Activated B cell treated with CpG ODN at 0.5 μM for 24 hours (primary cell): Measurements from ENCODE around the gene CCDC6. TPM values are rescaled to one million over a fixed set of nuclear protein-coding genes. Genes with fewer than 3 reads are reported as not detected.

Experiments used
- ATAC-seq: fragments of 200-7000 bp; cut with Tn5 transposase; one replicate; pipeline ENCODE4 v1.10.0; 2021; ENCODE audit warnings: low read depth, mild to moderate bottlenecking, moderate library complexity
- CTCF ChIA-PET: fragments of 350-600 bp; sonication (Branson Sonifier 250); formaldehyde crosslinking; loops from one replicate; lab custom pipeline; 2021; ENCODE audit warnings: antibody characterized with exemption; lab: Charles Lee
- POLR2A ChIA-PET: fragments of 350-600 bp; sonication (Branson Sonifier 250); formaldehyde crosslinking; loops from one replicate; lab custom pipeline; 2021; ENCODE audit warnings: antibody characterized with exemption; lab: Charles Lee
- DNase-seq: peaks from one replicate; pipeline ENCODE4 v3.0.0; 2022
- H3K27ac Mint-ChIP-seq: one replicate; pipeline ENCODE4 v1.8.0; 2020; ENCODE audit warnings: mixed read lengths
- H3K27me3 Mint-ChIP-seq: one replicate; pipeline ENCODE4 v1.8.0; 2021; ENCODE audit warnings: mixed read lengths
- H3K36me3 Mint-ChIP-seq: one replicate; pipeline ENCODE4 v1.8.0; 2021; ENCODE audit warnings: low read depth, mixed read lengths
- H3K4me1 Mint-ChIP-seq: one replicate; pipeline ENCODE4 v1.8.0; 2021; ENCODE audit warnings: mixed read lengths
- H3K4me3 Mint-ChIP-seq: one replicate; pipeline ENCODE4 v1.8.0; 2020; ENCODE audit warnings: mild to moderate bottlenecking, mixed read lengths
- H3K9me3 Mint-ChIP-seq: one replicate; pipeline ENCODE4 v1.8.0; 2020; ENCODE audit warnings: mixed read lengths
- intact Hi-C: fragments of 100-400 bp; cut with micrococcal nuclease; formaldehyde crosslinking; loops from one replicate; pipeline ENCODE4 v1.15.1; 2024
- total RNA-seq: library from RNA; stranded (reverse); gene quantifications from 2 replicates; pipeline ENCODE4 v1.2.3, GENCODE V29; 2022
- TF ChIP-seq, protein P1 (sequence below): fragments of 200-600 bp; IDR thresholded peaks from one replicate; pipeline ENCODE4 v1.8.0; 2022; ENCODE audit warnings: antibody characterized with exemption, mild to moderate bottlenecking

Gene CCDC6
- total RNA-seq, 1 donor from 2014 or later = 32.2 TPM

- intact Hi-C loops = no loop called here
- H3K4me3 Mint-ChIP-seq = no peak overlapping the region
- ATAC-seq (peak; percentile 34), DNase-seq (no peak)
- TF ChIP-seq, protein P1, sequence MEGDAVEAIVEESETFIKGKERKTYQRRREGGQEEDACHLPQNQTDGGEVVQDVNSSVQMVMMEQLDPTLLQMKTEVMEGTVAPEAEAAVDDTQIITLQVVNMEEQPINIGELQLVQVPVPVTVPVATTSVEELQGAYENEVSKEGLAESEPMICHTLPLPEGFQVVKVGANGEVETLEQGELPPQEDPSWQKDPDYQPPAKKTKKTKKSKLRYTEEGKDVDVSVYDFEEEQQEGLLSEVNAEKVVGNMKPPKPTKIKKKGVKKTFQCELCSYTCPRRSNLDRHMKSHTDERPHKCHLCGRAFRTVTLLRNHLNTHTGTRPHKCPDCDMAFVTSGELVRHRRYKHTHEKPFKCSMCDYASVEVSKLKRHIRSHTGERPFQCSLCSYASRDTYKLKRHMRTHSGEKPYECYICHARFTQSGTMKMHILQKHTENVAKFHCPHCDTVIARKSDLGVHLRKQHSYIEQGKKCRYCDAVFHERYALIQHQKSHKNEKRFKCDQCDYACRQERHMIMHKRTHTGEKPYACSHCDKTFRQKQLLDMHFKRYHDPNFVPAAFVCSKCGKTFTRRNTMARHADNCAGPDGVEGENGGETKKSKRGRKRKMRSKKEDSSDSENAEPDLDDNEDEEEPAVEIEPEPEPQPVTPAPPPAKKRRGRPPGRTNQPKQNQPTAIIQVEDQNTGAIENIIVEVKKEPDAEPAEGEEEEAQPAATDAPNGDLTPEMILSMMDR = no peak
- no peaks in the 10 kb centered on the region for H3K9me3 Mint-ChIP-seq
- peak overlapping the region; percentile 67 for H3K27ac Mint-ChIP-seq
- peaks cover 22% of the 10 kb centered on the region for H3K4me1 Mint-ChIP-seq
- H3K36me3 Mint-ChIP-seq = peaks cover 91% of the 10 kb centered on the region
- H3K27me3 Mint-ChIP-seq = no peaks in the 10 kb centered on the region
- ChIA-PET POLR2A (no interaction called here), CTCF (no interaction called here)
These were observed 102.6 kb downstream of the CCDC6 start for GRCh38 chr10:59803714-59804113.

GRCh38 chr10:59801171-59801570 lies 105.2 kb downstream of the CCDC6 start:
- CTCF ChIA-PET = no interaction called here
- H3K36me3 Mint-ChIP-seq = peaks cover 90% of the 10 kb centered on the region
- no peaks in the 10 kb centered on the region for H3K9me3 Mint-ChIP-seq
- DNase-seq = no peak
- no peak overlapping the region for H3K27ac Mint-ChIP-seq
- no peak for ATAC-seq
- TF ChIP-seq, protein P1 = no peak
- intact Hi-C loops = no loop called here
- POLR2A ChIA-PET = no interaction called here
- no peak overlapping the region for H3K4me3 Mint-ChIP-seq
- no peaks in the 10 kb centered on the region for H3K27me3 Mint-ChIP-seq
- H3K4me1 Mint-ChIP-seq = peaks cover 16% of the 10 kb centered on the region

GRCh38 chr10:59799421-59799820 lies 106.9 kb downstream of the CCDC6 start:
- H3K27me3 Mint-ChIP-seq = no peaks in the 10 kb centered on the region
- intact Hi-C loops = no loop called here
- TF ChIP-seq, protein P1 = no peak
- H3K36me3 Mint-ChIP-seq = peaks cover 89% of the 10 kb centered on the region
- ChIA-PET CTCF (interaction anchor here (0.8 to 0.9 kb wide), 2 partner anchors 31 to 108 kb away, joined by 3 to 4 read pairs; no protein-coding TSS in a partner anchor), POLR2A (no interaction called here)
- no peak overlapping the region for H3K4me3 Mint-ChIP-seq
- peak overlapping the region; percentile 10 for H3K27ac Mint-ChIP-seq
- H3K9me3 Mint-ChIP-seq = no peaks in the 10 kb centered on the region
- no peak for ATAC-seq
- no peak for DNase-seq
- H3K4me1 Mint-ChIP-seq = peaks cover 12% of the 10 kb centered on the region

DNA sequence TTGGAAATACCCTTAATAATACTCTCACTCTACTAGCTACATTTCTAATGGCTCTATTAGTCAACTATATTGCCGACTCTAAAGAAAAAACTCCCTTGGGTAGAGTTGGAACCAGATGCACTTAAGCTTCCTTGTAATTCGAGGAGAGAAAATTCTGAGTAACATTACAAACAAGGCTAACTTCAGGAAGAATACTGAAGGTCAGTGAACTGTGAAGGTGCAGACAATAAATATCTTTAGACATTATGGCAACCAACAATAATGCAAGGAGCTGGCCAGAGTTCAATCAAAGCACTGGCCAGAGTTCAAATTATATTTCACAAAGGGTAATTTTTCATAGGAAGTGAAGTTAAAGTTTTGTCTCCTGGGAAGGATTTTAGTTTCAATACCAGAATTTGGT lies 112.4 kb downstream of the CCDC6 start:
- TF ChIP-seq, protein P1 = no peak
- no peak for ATAC-seq
- H3K27ac Mint-ChIP-seq = no peak overlapping the region
- H3K36me3 Mint-ChIP-seq = peaks cover 85% of the 10 kb centered on the region
- H3K4me3 Mint-ChIP-seq = no peak overlapping the region
- intact Hi-C loops = no loop called here
- H3K27me3 Mint-ChIP-seq = no peaks in the 10 kb centered on the region
- no peaks in the 10 kb centered on the region for H3K4me1 Mint-ChIP-seq
- POLR2A ChIA-PET = no interaction called here
- DNase-seq = no peak
- CTCF ChIA-PET = interaction anchor here (1.4 kb wide), 1 partner anchor 168 kb away, joined by 4 read pairs; no protein-coding TSS in a partner anchor
- no peaks in the 10 kb centered on the region for H3K9me3 Mint-ChIP-seq

GRCh38 chr10:59792812-59793211 lies 113.5 kb downstream of the CCDC6 start:
- peaks cover 83% of the 10 kb centered on the region for H3K36me3 Mint-ChIP-seq

More at GRCh38 chr10:59792812-59793211, 113.5 kb downstream of the CCDC6 start:
- intact Hi-C loops = no loop called here
- no peaks in the 10 kb centered on the region for H3K27me3 Mint-ChIP-seq
- no peak for DNase-seq
- no peak overlapping the region for H3K4me3 Mint-ChIP-seq
- H3K27ac Mint-ChIP-seq = no peak overlapping the region
- CTCF ChIA-PET = interaction anchor here (1.4 kb wide), 1 partner anchor 167 kb away, joined by 4 read pairs; no protein-coding TSS in a partner anchor
- no peaks in the 10 kb centered on the region for H3K4me1 Mint-ChIP-seq
- TF ChIP-seq, protein P1 = no peak
- ATAC-seq = no peak
- POLR2A ChIA-PET = no interaction called here
- H3K9me3 Mint-ChIP-seq = no peaks in the 10 kb centered on the region
